ENCODE measurements around the gene PDE6G. TPM values are rescaled to one million over a fixed set of nuclear protein-coding genes. Genes with fewer than 3 reads are reported as not detected.
"Not testable (repeated sequence)": the region's sequence is repeated elsewhere in the genome, so short reads cannot be mapped to it uniquely, and the experiment has no call there.

The PDE6G gene
- total RNA-seq, 1 donor from 2014 or later = not detected

DNA sequence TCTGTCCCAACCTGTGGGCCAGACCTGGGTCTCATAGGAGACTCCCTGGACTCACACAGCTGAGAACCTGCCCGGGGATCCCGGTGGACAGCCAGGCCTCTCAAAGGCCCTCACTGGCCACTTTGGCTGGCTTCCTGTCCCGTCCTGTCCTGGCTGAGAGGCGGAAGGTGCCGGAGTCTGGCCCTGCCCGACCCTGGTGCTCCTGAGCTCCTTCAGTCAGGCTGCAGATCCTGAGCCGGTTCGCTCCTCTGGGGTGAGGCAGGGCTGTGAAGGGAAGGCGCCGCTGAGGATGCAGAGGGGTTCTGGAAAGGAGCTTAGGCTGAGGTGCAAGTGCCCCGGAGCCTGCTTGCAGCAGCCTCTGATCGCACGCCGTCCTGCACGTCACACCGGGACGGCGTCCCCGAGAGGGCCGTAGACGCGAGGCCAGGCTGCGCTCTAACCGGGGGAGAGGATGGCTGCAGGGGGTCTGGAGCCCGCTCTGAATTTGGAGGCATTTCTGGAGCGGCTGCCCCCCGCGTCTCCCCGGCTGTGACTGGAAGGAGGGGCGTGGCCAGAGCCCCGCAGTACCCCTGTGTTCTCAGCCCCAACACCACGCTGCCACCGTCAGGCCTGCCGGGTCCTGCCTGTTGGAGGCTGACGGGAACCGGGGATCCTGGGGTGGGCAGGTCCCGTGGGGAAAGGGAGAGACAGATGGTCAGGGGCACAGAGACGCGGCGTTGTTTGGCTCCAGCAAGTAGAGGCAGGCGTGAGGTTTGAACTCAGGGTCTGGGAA is 31.6 kb upstream of the PDE6G start:
- DNase-seq (ENCODE audit: low read depth) = no peak

- DNase-seq (ENCODE audit: low read depth) = no peak
Measured at GRCh38 chr17:81686614-81687013, 30.3 kb upstream of the PDE6G start.

DNA sequence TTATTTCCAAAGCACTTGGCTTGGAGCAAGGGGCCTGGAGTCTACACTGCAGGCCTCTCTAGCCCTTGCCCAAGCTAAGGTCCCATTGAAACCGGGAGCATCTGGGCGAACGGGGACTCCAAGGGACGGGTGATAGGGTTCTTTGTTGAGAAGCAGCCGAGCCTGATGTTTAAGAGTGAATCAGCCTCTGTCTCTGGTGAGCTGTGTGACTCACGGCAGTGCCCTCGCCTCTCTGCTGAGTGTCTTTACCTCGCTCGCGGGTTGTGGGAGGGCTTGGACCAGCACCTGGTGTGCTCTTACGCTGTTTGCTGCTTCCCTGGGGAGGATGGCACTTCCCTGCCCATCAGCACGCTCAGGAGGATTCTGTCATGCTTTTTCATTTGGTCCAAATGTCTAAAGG is 28.8 kb upstream of the PDE6G start:
- DNase-seq (ENCODE audit: low read depth) = peak; percentile 42

DNA sequence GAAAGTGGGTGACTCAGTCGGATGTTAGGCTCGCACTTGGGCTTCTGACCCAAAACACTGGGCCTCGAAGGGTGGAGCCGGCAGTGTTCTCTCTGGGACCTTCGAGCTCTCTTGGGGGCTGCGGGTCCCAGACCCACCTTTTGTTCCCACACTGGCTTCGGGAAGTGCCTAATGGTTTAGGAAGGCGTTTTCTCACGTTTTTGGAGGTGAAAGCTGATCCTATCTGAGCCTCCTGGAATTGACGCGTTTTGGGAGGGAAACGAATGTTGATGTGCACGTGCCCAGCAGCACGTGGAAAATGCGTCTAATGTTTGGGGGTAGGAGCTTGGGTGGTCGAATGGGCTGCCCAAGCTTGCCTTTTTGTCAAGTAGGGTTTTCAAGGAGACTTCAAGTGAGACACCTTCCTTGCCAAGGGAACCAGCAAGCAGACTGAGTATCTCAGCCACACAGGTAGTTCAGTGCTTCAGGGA is 28.1 kb upstream of the PDE6G start:
- DNase-seq (ENCODE audit: low read depth) = no peak

GRCh38 chr17:81683584-81684441 is 27.5 kb upstream of the PDE6G start, which contains the start of the genes ARL16 and HGS:
Gene ARL16, minus strand, starts transcription at chr17:81683797. Its CDS starts 44 bp downstream, at chr17:81683753.
Gene HGS, plus strand, starts transcription at chr17:81684011. Its CDS starts 56 bp downstream, at chr17:81684067.
- DNase-seq (ENCODE audit: low read depth) = peak; percentile 99

DNA sequence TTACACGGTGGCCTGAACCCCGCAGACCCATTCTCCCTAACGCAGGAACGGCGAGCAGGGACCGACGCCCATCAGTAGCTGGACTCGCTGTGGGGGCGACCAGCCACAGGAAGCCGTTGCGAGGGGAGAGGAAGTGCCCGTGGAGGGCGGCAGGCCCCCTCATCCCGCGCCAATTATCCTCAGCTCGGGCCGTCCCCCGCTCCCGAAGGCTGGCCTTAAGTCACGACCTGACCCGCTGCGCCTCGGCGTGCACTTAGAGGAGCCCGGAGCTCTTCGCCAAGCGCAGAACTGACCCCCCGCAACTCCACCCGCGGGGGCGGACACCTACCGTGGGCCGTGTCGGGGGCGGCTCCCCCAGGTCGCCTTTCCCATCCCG is 26.9 kb upstream of the PDE6G start:
- DNase-seq (ENCODE audit: low read depth) = no peak

GRCh38 chr17:81682565-81683207 is 26.3 kb upstream of the PDE6G start:
- DNase-seq (ENCODE audit: low read depth) = no peak

- DNase-seq (ENCODE audit: low read depth) = no peak
Measured at GRCh38 chr17:81681672-81682071, 25.3 kb upstream of the PDE6G start.

- DNase-seq (ENCODE audit: low read depth) = no peak
Measured at GRCh38 chr17:81680150-81680549, 23.8 kb upstream of the PDE6G start.

- no peak for DNase-seq (ENCODE audit: low read depth)
Measured at GRCh38 chr17:81676906-81677305, 20.6 kb upstream of the PDE6G start.

GRCh38 chr17:81675515-81676221 is 19.3 kb upstream of the PDE6G start:
- DNase-seq (ENCODE audit: low read depth) = not testable (repeated sequence)

DNA sequence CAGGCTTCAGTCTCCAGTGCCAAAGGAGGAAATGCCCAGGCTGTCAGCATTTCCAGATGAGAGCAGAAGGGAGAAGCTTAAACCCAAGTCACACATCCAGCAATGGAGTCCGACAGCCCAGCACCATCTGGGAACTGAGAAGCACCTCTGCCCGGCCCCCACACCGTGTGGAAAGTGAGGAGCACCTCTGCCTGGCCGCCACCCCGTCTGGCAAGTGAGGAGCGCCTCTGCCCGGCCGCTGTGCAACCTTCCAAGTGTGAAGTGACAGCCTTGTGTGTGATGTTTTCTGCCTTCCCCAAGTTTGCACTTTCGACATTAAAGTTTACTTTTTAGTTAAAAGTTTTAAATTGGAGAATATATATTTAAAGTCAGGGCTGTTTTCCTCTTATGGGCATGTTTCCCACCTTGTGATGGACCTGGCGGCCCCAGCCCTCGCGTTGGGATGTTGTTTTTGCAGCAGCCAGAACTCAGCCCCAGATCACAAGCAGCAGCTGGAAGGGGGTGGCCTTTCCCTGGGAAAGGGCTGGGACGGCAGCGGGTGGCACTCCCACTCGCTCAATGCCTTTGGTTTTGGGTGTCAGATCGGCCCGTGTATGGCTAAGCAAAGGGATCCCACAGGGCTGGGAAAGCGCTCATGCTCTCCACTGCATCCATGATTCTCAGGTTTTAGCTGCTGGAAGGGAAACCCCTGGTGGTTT is 17.4 kb upstream of the PDE6G start:
- no peak for DNase-seq (ENCODE audit: low read depth)

DNA sequence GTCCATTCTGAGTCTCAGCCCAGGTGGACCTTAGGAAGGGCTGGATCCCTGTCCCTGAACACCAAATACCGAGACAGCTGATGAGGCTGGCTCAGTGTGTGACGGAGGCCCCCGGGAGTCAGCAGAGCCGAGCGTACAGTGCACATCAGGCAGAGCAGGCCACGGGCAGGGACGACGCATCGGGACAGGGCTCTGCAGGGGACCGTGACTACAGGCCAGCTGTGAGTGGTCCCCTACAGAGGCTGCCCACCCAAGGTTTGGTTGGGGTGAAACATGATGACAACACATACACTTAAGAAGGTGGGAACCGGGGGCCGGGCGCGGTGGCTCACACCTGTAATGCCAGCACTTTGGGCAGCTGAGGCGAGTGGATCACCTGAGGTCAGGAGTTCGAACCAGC is 16.6 kb upstream of the PDE6G start:
- no peak for DNase-seq (ENCODE audit: low read depth)

- DNase-seq (ENCODE audit: low read depth) = no peak
Measured at GRCh38 chr17:81672504-81672903, 16.2 kb upstream of the PDE6G start.

DNA sequence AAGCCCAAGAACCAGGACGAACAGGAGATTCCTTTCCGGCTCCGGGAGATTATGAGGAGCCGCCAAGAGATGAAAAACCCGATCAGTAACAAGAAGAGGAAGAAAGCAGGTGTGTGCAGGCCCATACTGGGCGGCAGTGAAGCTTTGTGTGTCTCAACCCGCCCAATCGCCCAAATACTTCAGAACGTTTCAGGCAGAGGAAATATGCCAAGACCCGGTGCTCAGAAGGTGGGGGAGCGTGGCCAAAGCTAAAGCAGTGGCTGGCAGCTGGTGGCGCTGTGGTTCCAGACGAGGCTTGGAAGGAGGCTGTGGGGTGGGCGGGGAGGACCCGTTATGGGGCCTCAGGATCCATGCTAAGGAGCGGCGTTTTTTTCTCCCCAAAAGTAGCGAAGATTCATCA is 11.4 kb upstream of the PDE6G start:
- DNase-seq (ENCODE audit: low read depth) = no peak

DNA sequence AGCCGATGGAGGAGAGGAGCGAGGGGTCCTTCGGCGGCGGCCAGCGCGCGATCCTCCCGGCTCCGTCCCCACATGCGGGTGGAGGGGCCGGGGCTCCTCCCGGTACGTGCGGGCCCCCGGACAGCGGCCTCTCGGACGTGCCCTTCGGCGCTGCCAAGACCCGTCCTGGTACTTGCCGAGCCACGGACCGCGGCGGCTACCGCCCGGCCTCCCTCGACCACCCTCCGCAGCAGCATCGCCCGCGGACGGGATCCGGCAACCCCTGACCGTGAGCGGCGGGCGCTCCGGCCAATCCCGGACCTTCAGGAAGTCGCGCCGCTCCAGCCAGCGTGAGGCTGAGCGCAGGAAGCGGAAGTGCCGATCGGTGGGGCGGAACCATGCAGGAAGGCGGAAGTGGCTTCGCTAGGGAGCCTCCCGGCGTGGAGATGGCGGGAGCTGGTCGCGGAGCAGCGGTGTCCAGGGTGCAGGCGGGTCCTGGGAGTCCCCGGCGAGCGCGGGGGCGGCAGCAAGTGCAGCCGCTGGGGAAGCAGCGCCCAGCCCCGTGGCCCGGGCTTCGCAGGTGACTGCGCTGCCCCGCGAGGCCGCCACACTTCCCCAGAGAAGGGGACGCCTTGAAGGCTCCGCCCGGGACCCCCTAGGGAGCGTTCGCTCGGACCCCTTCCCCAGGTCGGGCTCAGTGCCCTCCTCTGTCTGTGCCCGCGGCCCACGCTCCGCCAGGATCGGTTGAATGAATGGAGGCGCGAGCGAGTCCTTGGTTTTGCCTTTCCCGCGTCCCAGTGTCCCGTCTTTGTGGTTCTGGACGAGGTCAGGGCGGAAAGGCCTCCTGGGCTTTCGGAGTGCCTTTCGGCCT is 10.2 kb upstream of the PDE6G start, which contains the start of the genes CCDC137 and OXLD1:
Gene CCDC137, plus strand, starts transcription at position 396 of the 850 bp plus-strand sequence. Its CDS starts 30 bp downstream, at position 426.
Gene OXLD1, minus strand, starts transcription at position 264 of the 850 bp plus-strand sequence. Its CDS starts 28 bp downstream, at position 236.
- DNase-seq (ENCODE audit: low read depth) = peak; percentile 96

DNA sequence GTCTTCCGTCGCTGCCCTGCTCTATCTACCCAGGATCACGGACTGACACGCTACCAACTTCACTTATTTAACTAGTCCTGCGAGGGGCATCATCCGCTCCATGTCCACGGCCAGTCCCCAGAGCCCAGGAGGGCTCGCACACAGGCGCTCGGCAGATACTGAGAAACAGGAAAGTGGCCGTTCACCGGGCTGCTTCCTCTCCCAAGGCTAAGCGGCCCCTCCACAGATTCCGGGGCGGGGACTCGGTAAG is 9.7 kb upstream of the PDE6G start:
- no peak for DNase-seq (ENCODE audit: low read depth)

DNA sequence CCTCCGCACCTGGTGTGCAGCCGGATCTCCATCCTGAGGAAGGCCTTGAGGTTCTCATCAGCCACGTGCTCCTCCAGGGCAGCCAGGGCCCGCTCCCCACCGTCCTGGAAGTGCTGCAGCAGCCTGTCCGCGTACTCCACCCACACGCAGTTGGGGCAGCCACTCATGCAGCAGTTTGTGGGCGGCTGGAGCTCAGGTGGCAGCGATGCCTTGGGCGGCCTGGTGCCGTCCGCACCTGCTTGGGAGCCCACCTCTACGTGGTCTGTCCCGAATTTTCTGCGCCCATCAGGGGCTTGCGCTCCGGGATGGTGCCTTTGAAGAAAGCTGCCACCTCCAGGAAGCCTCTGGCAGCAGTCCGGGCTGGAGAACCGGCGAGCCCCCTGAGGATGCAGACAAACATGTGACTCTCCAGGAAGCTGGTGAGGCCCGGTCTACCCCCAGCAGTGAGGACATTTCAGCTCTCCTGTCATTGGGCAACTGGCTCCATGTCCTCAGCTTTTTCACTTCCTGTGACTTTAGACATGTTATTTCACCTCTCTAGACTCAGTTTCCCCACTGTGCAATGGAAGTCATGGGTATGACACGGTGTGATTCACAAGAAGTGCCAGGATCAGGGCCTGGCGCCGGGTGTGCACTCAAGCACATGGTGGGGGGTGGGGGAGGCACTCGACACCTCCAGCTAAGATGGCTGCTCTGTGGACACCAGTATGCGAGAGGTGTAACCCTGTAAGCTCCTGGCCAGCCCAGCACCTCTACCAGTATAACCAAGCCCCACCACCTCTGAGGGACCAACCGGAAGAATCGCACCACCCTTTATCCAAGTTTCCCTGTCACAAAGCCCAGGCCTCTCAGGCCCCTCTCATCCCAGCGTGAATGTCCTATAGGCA is 9.1 kb upstream of the PDE6G start:
- DNase-seq (ENCODE audit: low read depth) = no peak

Measured in myocyte (in vitro differentiated cells).